Neutrophil (primary cell): ENCODE measurements around the gene CYP1A2.

Experiments used
- H3K27ac ChIP-seq: fragments of 200-600 bp; sonication (generic); 2 replicates; pipeline ENCODE4 v1.5.1; 2016; ENCODE audit warnings: mild to moderate bottlenecking, moderate library complexity
- H3K27me3 ChIP-seq: fragments of 200-600 bp; sonication (generic); 2 replicates; pipeline ENCODE4 v1.6.0; 2016; ENCODE audit warnings: mild to moderate bottlenecking
- H3K36me3 ChIP-seq: fragments of 200-600 bp; sonication (generic); 2 replicates; pipeline ENCODE4 v1.5.1; 2017
- H3K4me1 ChIP-seq, 2 experiments: fragments of 200-600 bp in 1 of 2; sonication (generic) in 1 of 2; 1 replicate in 1 of 2; 2 replicates in 1 of 2; pipeline versions ENCODE4 v1.5.1 to v1.6.1; 2013 to 2016; ENCODE audit warnings: low read depth in 1 of 2, low read length in 1 of 2, mild to moderate bottlenecking in 1 of 2, moderate library complexity in 1 of 2; ENCODE audit not compliant: control insufficient read depth in 1 of 2, insufficient read depth in 1 of 2
- H3K4me3 ChIP-seq, 2 experiments: fragments of 200-600 bp in 1 of 2; sonication (generic) in 1 of 2; 1 replicate in 1 of 2; 2 replicates in 1 of 2; pipeline ENCODE4 v1.5.1; 2013 to 2016; ENCODE audit warnings: low read depth in 1 of 2, low read length in 1 of 2, mild to moderate bottlenecking in 1 of 2, moderate library complexity in 1 of 2
- H3K9me3 ChIP-seq: fragments of 200-600 bp; sonication (generic); 2 replicates; pipeline ENCODE4 v1.5.1; 2016
- CTCF ChIP-seq: fragments of 200-600 bp; sonication (generic); IDR thresholded peaks from 2 replicates; pipeline ENCODE4 v1.5.1; 2016; ENCODE audit warnings: antibody characterized with exemption

The CYP1A2 gene

GRCh38 chr15:74716651-74717050, 32.0 kb upstream of the CYP1A2 start:
- Histone ChIP-seq H3K27ac (peak overlapping the region; percentile 47), H3K27me3 (no peaks in the 10 kb centered on the region), H3K36me3 (no peaks in the 10 kb centered on the region)

GRCh38 chr15:74722591-74722990, 26.1 kb upstream of the CYP1A2 start:
- Histone ChIP-seq H3K27ac (no peak overlapping the region), H3K27me3 (peaks cover 58% of the 10 kb centered on the region), H3K9me3 (no peaks in the 10 kb centered on the region), H3K4me1 (peaks cover 14% of the 10 kb centered on the region in 2 experiments), H3K36me3 (no peaks in the 10 kb centered on the region), H3K4me3 (no peak overlapping the region)
- no peak for TF ChIP-seq CTCF

More at GRCh38 chr15:74716651-74717050, 32.0 kb upstream of the CYP1A2 start:
- no peak for TF ChIP-seq CTCF
- Histone ChIP-seq H3K4me1 (peaks cover 20 to 26% of the 10 kb centered on the region in 2 experiments), H3K4me3 (no peak overlapping the region), H3K9me3 (no peaks in the 10 kb centered on the region)

- no peak overlapping the region for H3K4me3 ChIP-seq
- H3K27me3 ChIP-seq = peaks cover 64% of the 10 kb centered on the region
- no peak overlapping the region for H3K27ac ChIP-seq
- no peak for TF ChIP-seq CTCF
- H3K9me3 ChIP-seq = no peaks in the 10 kb centered on the region
- H3K4me1 ChIP-seq = peaks cover 14% of the 10 kb centered on the region in 2 experiments
- no peaks in the 10 kb centered on the region for H3K36me3 ChIP-seq
Measured at GRCh38 chr15:74723187-74723586, 25.5 kb upstream of the CYP1A2 start.

GRCh38 chr15:74723754-74724334, 24.8 kb upstream of the CYP1A2 start:
- no peak for TF ChIP-seq CTCF
- H3K9me3 ChIP-seq = no peaks in the 10 kb centered on the region
- H3K36me3 ChIP-seq = no peaks in the 10 kb centered on the region
- peaks cover 14% of the 10 kb centered on the region in 2 experiments for H3K4me1 ChIP-seq
- no peak overlapping the region for H3K27ac ChIP-seq
- no peak overlapping the region for H3K4me3 ChIP-seq
- peaks cover 71% of the 10 kb centered on the region for H3K27me3 ChIP-seq

- no peak for TF ChIP-seq CTCF
- H3K27me3 ChIP-seq = peaks cover 76% of the 10 kb centered on the region
- H3K36me3 ChIP-seq = no peaks in the 10 kb centered on the region
Measured at GRCh38 chr15:74724570-74725224, 23.9 kb upstream of the CYP1A2 start.

More at GRCh38 chr15:74724570-74725224, 23.9 kb upstream of the CYP1A2 start:
- no peak overlapping the region for H3K4me3 ChIP-seq
- no peaks in the 10 kb centered on the region for H3K9me3 ChIP-seq
- peaks cover 14% of the 10 kb centered on the region in 2 experiments for H3K4me1 ChIP-seq
- H3K27ac ChIP-seq = no peak overlapping the region
